ENCODE results near the gene KNDC1. TPM values are rescaled to one million over a fixed set of nuclear protein-coding genes. Genes with fewer than 3 reads are reported as not detected.
A peak's percentile ranks its signal among the peaks of the same experiment; 100 is the strongest.
"Not testable (repeated sequence)": the region's sequence is repeated elsewhere in the genome, so short reads cannot be mapped to it uniquely, and the experiment has no call there.

The KNDC1 gene
- polyA plus RNA-seq (0.02 to 0.32 TPM (median 0.20 TPM) in 3 replicates), polyA minus RNA-seq (0.99 TPM in 1 of 3 replicates, not detected in the others)
- polyA plus RNA-seq (2011; ENCODE audit: low read depth), result not detected
- polyA plus RNA-seq (2011; cell fraction: cytosol; rRNA removed), result 0.27 TPM in 1 of 2 replicates, not detected in the other
- polyA plus RNA-seq (2011; cell fraction: nucleus; rRNA removed), result 0.03 and 0.59 TPM in 2 replicates
- 0.05 TPM in 1 of 2 replicates, not detected in the other for polyA plus RNA-seq (2012; ENCODE audit: low replicate concordance)
- not detected for polyA minus RNA-seq (2011; cell fraction: cytosol; rRNA and poly(A)+ RNA removed)
- 0.78 and 2.6 TPM in 2 replicates for polyA minus RNA-seq (2011; cell fraction: nucleus; rRNA and poly(A)+ RNA removed)

GRCh38 chr10:133159950-133160825 lies at the start of gene KNDC1:
KNDC1 (plus strand) TSS chr10:133160219; CDS start chr10:133160468, 249 bp downstream.
- H3K9me1 ChIP-seq (ENCODE audit: control insufficient read depth, extremely low read depth, insufficient read depth, low read length), result no peaks in the 10 kb centered on the region
- H4K20me1 ChIP-seq (ENCODE audit: control insufficient read depth, extremely low read depth, insufficient read depth, low read length), result no peaks in the 10 kb centered on the region
- H3K9ac ChIP-seq (ENCODE audit: control insufficient read depth, extremely low read depth, insufficient read depth, low read length), result no peak within 1 kb of the TSS
- TF ChIP-seq EZH2 (IDR thresholded peaks at IDR 0.05; ENCODE audit: low read length) (no peak), CTCF (optimal IDR thresholded peaks at IDR 0.05 in 1 of 3, IDR thresholded peaks at IDR 0.05 in 1 of 3, conservative IDR thresholded peaks at IDR 0.05 in 1 of 3; ENCODE audit: extremely low read depth in 1 of 3, insufficient read depth in 2 of 3, low read length in 3 of 3) (no peak)
- no peak within 1 kb of the TSS for H2AFZ ChIP-seq (ENCODE audit: control insufficient read depth, low read length)
- DNase-seq (ENCODE audit: low read depth, low spot score) (no peak), FAIRE-seq (no peak)
- H3K27me3 ChIP-seq (ENCODE audit: control insufficient read depth, extremely low read depth, insufficient read depth, low read length), result peaks cover 40% of the 10 kb centered on the region
- no peaks in the 10 kb centered on the region for H3K9me3 ChIP-seq (ENCODE audit: control insufficient read depth, low read depth, low read length)
- dilution Hi-C loops (cut with MboI; ENCODE audit: extremely low pct_ligation_motif_present, low sequenced_read_pairs), result no loop called here
- H3K27ac ChIP-seq (ENCODE audit: control insufficient read depth, insufficient read depth, low read length), result no peak within 1 kb of the TSS
- no peaks in the 10 kb centered on the region for H3K79me2 ChIP-seq (ENCODE audit: control insufficient read depth, insufficient read depth, low read length)
- H3K4me1 ChIP-seq (ENCODE audit: control insufficient read depth, extremely low read depth, insufficient read depth, low read length), result no peaks in the 10 kb centered on the region
- no peak within 1 kb of the TSS for H3K4me2 ChIP-seq (ENCODE audit: control insufficient read depth, extremely low read depth, insufficient read depth, low read depth, low read length)
- H3K4me3 ChIP-seq (ENCODE audit: control insufficient read depth in 2 of 3, extremely low read depth in 1 of 3, insufficient read depth in 2 of 3, low read depth in 1 of 3, low read length in 3 of 3), result peak within 1 kb of the TSS in 2 of 3 experiments; percentile 43 to 48
- no peaks in the 10 kb centered on the region for H3K36me3 ChIP-seq (ENCODE audit: control insufficient read depth in 2 of 2, extremely low read depth in 1 of 2, insufficient read depth in 2 of 2, low read length in 2 of 2)

- Histone ChIP-seq H3K9me3 (ENCODE audit: control insufficient read depth, low read depth, low read length) (peaks cover 12% of the 10 kb centered on the region), H3K4me2 (ENCODE audit: control insufficient read depth, extremely low read depth, insufficient read depth, low read depth, low read length) (no peak overlapping the region)
Observed at GRCh38 chr10:133110609-133111275, 49.3 kb upstream of the KNDC1 start.

GRCh38 chr10:133111640-133112039 lies 48.4 kb upstream of the KNDC1 start:
- H3K9ac ChIP-seq (ENCODE audit: control insufficient read depth, extremely low read depth, insufficient read depth, low read length); FAIRE-seq; H3K4me1 ChIP-seq (ENCODE audit: control insufficient read depth, extremely low read depth, insufficient read depth, low read length); H3K9me3 ChIP-seq (ENCODE audit: control insufficient read depth, low read depth, low read length); H3K79me2 ChIP-seq (ENCODE audit: control insufficient read depth, insufficient read depth, low read length); H2AFZ ChIP-seq (ENCODE audit: control insufficient read depth, low read length); H3K4me2 ChIP-seq (ENCODE audit: control insufficient read depth, extremely low read depth, insufficient read depth, low read depth, low read length); H4K20me1 ChIP-seq (ENCODE audit: control insufficient read depth, extremely low read depth, insufficient read depth, low read length); H3K4me3 ChIP-seq (ENCODE audit: control insufficient read depth in 2 of 3, extremely low read depth in 1 of 3, insufficient read depth in 2 of 3, low read depth in 1 of 3, low read length in 3 of 3); H3K27me3 ChIP-seq (ENCODE audit: control insufficient read depth, extremely low read depth, insufficient read depth, low read length); H3K9me1 ChIP-seq (ENCODE audit: control insufficient read depth, extremely low read depth, insufficient read depth, low read length); H3K36me3 ChIP-seq (ENCODE audit: control insufficient read depth in 2 of 2, extremely low read depth in 1 of 2, insufficient read depth in 2 of 2, low read length in 2 of 2); H3K27ac ChIP-seq (ENCODE audit: control insufficient read depth, insufficient read depth, low read length); DNase-seq (ENCODE audit: low read depth, low spot score); dilution Hi-C loops (cut with MboI; ENCODE audit: extremely low pct_ligation_motif_present, low sequenced_read_pairs): not testable (repeated sequence)

More at GRCh38 chr10:133110609-133111275, 49.3 kb upstream of the KNDC1 start:
- Histone ChIP-seq H3K4me3 (ENCODE audit: control insufficient read depth in 2 of 3, extremely low read depth in 1 of 3, insufficient read depth in 2 of 3, low read depth in 1 of 3, low read length in 3 of 3) (no peak overlapping the region), H3K9me1 (ENCODE audit: control insufficient read depth, extremely low read depth, insufficient read depth, low read length) (no peaks in the 10 kb centered on the region), H3K36me3 (ENCODE audit: control insufficient read depth in 2 of 2, extremely low read depth in 1 of 2, insufficient read depth in 2 of 2, low read length in 2 of 2) (no peaks in the 10 kb centered on the region), H3K9ac (ENCODE audit: control insufficient read depth, extremely low read depth, insufficient read depth, low read length) (no peak overlapping the region), H3K79me2 (ENCODE audit: control insufficient read depth, insufficient read depth, low read length) (no peaks in the 10 kb centered on the region), H4K20me1 (ENCODE audit: control insufficient read depth, extremely low read depth, insufficient read depth, low read length) (no peaks in the 10 kb centered on the region), H3K27ac (ENCODE audit: control insufficient read depth, insufficient read depth, low read length) (no peak overlapping the region), H3K4me1 (ENCODE audit: control insufficient read depth, extremely low read depth, insufficient read depth, low read length) (no peaks in the 10 kb centered on the region), H3K27me3 (ENCODE audit: control insufficient read depth, extremely low read depth, insufficient read depth, low read length) (no peaks in the 10 kb centered on the region), H2AFZ (ENCODE audit: control insufficient read depth, low read length) (no peak overlapping the region)
- DNase-seq (ENCODE audit: low read depth, low spot score) (no peak), FAIRE-seq (no peak)
- no peak for TF ChIP-seq EZH2 (IDR thresholded peaks at IDR 0.05; ENCODE audit: low read length)
- dilution Hi-C loops (cut with MboI; ENCODE audit: extremely low pct_ligation_motif_present, low sequenced_read_pairs), result no loop called here
